Activated CD8-positive, alpha-beta T cell treated with anti-CD3 and anti-CD28 coated beads for 36 hours (primary cell): ENCODE results near the gene CYB5R3. TPM values are rescaled to one million over a fixed set of nuclear protein-coding genes. Genes with fewer than 3 reads are reported as not detected.

Experiments
- ATAC-seq: fragments of 200-7000 bp; cut with Tn5 transposase; one replicate; pipeline ENCODE4 v1.10.0; 2021; ENCODE audit warnings: mild to moderate bottlenecking, moderate library complexity
- CTCF ChIA-PET: fragments of 350-600 bp; sonication (Branson Sonifier 250); formaldehyde crosslinking; loops from one replicate; lab custom pipeline; 2021; ENCODE audit warnings: antibody characterized with exemption; lab: Charles Lee
- POLR2A ChIA-PET: fragments of 350-600 bp; sonication (Branson Sonifier 250); formaldehyde crosslinking; loops from one replicate; lab custom pipeline; 2021; ENCODE audit warnings: antibody characterized with exemption; lab: Charles Lee
- DNase-seq: peaks from one replicate; pipeline ENCODE4 v3.0.0-alpha.2; 2020
- H3K27ac Mint-ChIP-seq: one replicate; pipeline ENCODE4 v1.8.0; 2021; ENCODE audit warnings: mild to moderate bottlenecking, mixed read lengths
- H3K27me3 Mint-ChIP-seq: one replicate; pipeline ENCODE4 v1.8.0; 2021; ENCODE audit warnings: mixed read lengths
- H3K36me3 Mint-ChIP-seq: one replicate; pipeline ENCODE4 v1.8.0; 2021; ENCODE audit warnings: low read depth, mixed read lengths
- H3K4me1 Mint-ChIP-seq: one replicate; pipeline ENCODE4 v1.8.0; 2021; ENCODE audit warnings: low read depth, mixed read lengths
- H3K4me3 Mint-ChIP-seq: one replicate; pipeline ENCODE4 v1.8.0; 2021; ENCODE audit warnings: mild to moderate bottlenecking, moderate library complexity, mixed read lengths
- H3K9me3 Mint-ChIP-seq: one replicate; pipeline ENCODE4 v1.8.0; 2021; ENCODE audit warnings: mixed read lengths
- intact Hi-C: fragments of 100-400 bp; cut with micrococcal nuclease; formaldehyde crosslinking; loops from one replicate; pipeline ENCODE4 v1.10.0; 2022
- total RNA-seq, 2 experiments: library from RNA; stranded (reverse); gene quantifications; one replicate each; pipeline ENCODE4 v1.2.3, GENCODE V29; 2021
- TF ChIP-seq, protein P1 (sequence below): fragments of 200-600 bp; IDR thresholded peaks from one replicate; pipeline ENCODE4 v1.8.0; 2022; ENCODE audit warnings: antibody characterized with exemption, mild to moderate bottlenecking

Gene CYB5R3
- total RNA-seq, 2 experiments from 2014 or later: 64.2 to 64.3 TPM

DNA sequence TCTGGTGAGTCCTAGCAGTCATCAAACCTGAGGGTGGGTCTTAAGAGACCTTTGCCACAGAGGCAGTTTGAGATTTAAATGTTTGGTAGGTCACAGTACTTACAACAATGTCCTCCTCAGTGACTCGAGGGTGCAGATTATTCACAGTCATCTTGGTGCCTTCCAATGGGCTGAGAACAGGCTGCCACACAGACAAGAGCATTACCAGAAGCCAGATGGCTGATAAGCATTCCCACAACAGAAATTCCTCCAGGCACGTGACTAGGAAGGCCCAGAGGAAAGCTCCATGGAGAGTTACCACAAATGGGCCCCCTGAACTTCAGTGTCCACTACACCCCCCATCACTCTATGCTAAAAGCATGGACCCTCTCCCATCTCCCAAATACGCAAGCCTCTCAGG is 53.8 kb downstream of the CYB5R3 start:
- TF ChIP-seq, protein P1, sequence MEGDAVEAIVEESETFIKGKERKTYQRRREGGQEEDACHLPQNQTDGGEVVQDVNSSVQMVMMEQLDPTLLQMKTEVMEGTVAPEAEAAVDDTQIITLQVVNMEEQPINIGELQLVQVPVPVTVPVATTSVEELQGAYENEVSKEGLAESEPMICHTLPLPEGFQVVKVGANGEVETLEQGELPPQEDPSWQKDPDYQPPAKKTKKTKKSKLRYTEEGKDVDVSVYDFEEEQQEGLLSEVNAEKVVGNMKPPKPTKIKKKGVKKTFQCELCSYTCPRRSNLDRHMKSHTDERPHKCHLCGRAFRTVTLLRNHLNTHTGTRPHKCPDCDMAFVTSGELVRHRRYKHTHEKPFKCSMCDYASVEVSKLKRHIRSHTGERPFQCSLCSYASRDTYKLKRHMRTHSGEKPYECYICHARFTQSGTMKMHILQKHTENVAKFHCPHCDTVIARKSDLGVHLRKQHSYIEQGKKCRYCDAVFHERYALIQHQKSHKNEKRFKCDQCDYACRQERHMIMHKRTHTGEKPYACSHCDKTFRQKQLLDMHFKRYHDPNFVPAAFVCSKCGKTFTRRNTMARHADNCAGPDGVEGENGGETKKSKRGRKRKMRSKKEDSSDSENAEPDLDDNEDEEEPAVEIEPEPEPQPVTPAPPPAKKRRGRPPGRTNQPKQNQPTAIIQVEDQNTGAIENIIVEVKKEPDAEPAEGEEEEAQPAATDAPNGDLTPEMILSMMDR: no peak

DNA sequence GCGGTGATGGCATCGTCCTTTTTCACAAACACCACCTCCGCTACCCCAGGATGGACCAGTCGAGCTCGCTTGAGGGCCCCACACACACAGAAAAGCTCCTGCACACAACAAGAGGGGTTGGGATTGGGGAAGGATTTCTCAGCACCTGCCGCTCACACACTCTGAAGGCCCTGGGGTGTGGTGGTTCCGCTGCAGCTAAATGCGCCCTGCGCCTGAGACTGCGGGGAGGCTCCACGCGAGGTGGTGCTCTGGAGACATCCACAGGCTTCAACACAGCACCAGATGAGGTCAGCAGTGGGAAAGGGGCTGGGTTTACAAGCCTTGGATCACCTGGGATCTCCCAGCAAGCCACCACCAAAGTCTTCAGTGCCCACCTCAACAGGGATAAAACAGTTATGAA is 57.2 kb downstream of the CYB5R3 start:
- H3K4me1 Mint-ChIP-seq: no peaks in the 10 kb centered on the region
- CTCF ChIA-PET: no interaction called here
- no peak overlapping the region for H3K27ac Mint-ChIP-seq
- H3K27me3 Mint-ChIP-seq: no peaks in the 10 kb centered on the region
- no peak overlapping the region for H3K4me3 Mint-ChIP-seq
- H3K9me3 Mint-ChIP-seq: no peaks in the 10 kb centered on the region
- TF ChIP-seq, protein P1: no peak
- POLR2A ChIA-PET: interaction anchor here (1.0 kb wide), 1 partner anchor 46 kb away, joined by 4 read pairs; no protein-coding TSS in a partner anchor
- DNase-seq (no peak), ATAC-seq (no peak)
- intact Hi-C loops: no loop called here
- peaks cover 31% of the 10 kb centered on the region for H3K36me3 Mint-ChIP-seq

More for the DNA sequence above, 53.8 kb downstream of the CYB5R3 start:
- H3K9me3 Mint-ChIP-seq: no peaks in the 10 kb centered on the region
- intact Hi-C loops: no loop called here
- no peak overlapping the region for H3K27ac Mint-ChIP-seq
- ChIA-PET CTCF (interaction anchor here (1.3 kb wide), 1 partner anchor 12 kb away, joined by 3 read pairs; no protein-coding TSS in a partner anchor), POLR2A (interaction anchor here (0.7 to 10.1 kb wide), 6 partner anchors 10 to 25 kb away, joined by 3 to 69 read pairs (median 4); partner anchors contain the start of gene POLDIP3)
- peaks cover 43% of the 10 kb centered on the region for H3K36me3 Mint-ChIP-seq
- no peaks in the 10 kb centered on the region for H3K27me3 Mint-ChIP-seq
- no peak for DNase-seq
- no peaks in the 10 kb centered on the region for H3K4me1 Mint-ChIP-seq
- no peak for ATAC-seq
- no peak overlapping the region for H3K4me3 Mint-ChIP-seq

DNA sequence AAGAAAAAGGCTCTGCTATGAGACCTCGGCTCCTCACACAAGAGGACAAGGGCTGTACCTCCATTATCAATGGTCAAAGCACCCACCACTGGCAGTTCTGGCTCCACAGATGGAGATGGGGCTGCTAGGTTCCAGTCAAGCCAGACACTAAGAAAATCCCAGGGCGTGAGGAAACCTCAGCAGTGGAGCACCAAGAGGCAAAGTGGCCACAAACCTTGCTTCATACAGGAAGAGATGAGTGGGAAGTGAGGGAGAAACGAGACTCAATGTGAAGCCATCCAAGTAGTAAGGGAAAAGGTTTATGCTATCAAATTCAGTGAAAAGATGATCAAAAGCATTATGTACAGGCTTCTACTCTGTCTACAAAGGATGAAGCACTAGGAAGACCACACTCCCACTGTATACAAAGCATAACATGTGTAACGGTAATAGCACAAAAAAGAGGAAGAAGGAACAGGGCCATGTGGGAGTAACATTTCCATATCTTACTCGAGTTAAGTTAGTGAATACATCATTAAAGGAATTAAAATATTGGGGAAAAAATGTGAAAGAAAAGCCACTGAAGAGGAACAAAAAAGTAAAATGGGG is 61.5 kb downstream of the CYB5R3 start:
- peaks cover 27% of the 10 kb centered on the region for H3K36me3 Mint-ChIP-seq

DNA sequence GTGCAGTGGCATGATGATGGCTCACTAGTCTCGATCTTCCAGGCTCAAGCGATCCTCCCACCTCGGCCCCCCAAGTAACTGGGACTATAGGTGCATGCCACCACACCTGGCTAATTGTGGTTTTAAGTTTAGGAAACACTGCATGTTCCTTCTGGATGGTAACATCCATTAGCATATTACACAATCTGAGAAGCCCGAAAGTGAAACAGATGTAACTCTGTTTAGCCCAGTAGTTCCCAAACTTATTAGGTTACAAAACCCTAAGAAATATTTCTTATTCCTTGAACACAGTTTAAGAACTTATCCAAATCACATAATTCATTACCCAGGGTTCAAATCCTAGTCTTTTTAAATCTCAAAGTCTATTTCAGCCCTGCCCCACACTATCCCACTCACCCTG is 62.8 kb downstream of the CYB5R3 start:
- ATAC-seq (no peak), DNase-seq (no peak)
- CTCF ChIA-PET: no interaction called here
- POLR2A ChIA-PET: interaction anchor here (1.6 to 7.1 kb wide), 3 partner anchors 9 to 26 kb away, joined by 6 to 102 read pairs (median 6); partner anchors contain the start of gene POLDIP3
- H3K27ac Mint-ChIP-seq: peak overlapping the region; percentile 17
- H3K36me3 Mint-ChIP-seq: peaks cover 30% of the 10 kb centered on the region
- TF ChIP-seq, protein P1: no peak
- peaks cover 6% of the 10 kb centered on the region for H3K4me1 Mint-ChIP-seq
- H3K4me3 Mint-ChIP-seq: no peak overlapping the region
- intact Hi-C loops: no loop called here
- H3K9me3 Mint-ChIP-seq: no peaks in the 10 kb centered on the region
- no peaks in the 10 kb centered on the region for H3K27me3 Mint-ChIP-seq

More for the DNA sequence above, 61.5 kb downstream of the CYB5R3 start:
- H3K4me3 Mint-ChIP-seq: no peak overlapping the region
- ChIA-PET CTCF (no interaction called here), POLR2A (interaction anchor here (0.7 to 1.7 kb wide), 3 partner anchors 16 to 27 kb away, joined by 3 to 6 read pairs (median 4); partner anchors contain the start of gene POLDIP3)
- no peaks in the 10 kb centered on the region for H3K9me3 Mint-ChIP-seq
- no peak for DNase-seq
- H3K4me1 Mint-ChIP-seq: no peaks in the 10 kb centered on the region
- no peak overlapping the region for H3K27ac Mint-ChIP-seq
- TF ChIP-seq, protein P1: no peak
- ATAC-seq: no peak
- H3K27me3 Mint-ChIP-seq: no peaks in the 10 kb centered on the region
- intact Hi-C loops: no loop called here

DNA sequence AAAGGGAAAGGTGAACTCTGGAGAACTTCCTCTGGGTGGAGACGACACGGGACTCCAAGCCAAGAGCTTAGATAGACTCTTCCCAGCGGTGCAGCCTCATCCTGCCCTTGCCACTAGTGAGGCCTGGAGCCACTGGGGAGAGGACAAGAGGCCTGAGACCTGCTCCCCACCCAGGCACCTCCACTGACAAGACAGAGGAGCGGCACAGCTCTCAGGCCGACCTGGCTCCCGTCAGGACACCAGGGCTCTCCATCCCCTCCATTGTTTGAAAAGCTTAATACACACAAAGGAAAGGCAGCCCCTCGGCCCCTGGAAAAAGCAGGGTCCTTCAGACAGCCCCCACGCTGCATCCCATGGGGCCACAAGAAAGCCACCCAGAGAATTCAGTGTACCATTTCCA is 64.1 kb downstream of the CYB5R3 start:
- CTCF ChIA-PET: interaction anchor here (2.0 kb wide), 1 partner anchor 24 kb away, joined by 10 read pairs; no protein-coding TSS in a partner anchor
- Mint-ChIP-seq H3K4me1 (peaks cover 7% of the 10 kb centered on the region), H3K9me3 (no peaks in the 10 kb centered on the region), H3K36me3 (peaks cover 36% of the 10 kb centered on the region), H3K4me3 (no peak overlapping the region), H3K27me3 (no peaks in the 10 kb centered on the region), H3K27ac (no peak overlapping the region)
- ATAC-seq: no peak
- intact Hi-C loops: no loop called here
- no peak for DNase-seq
- TF ChIP-seq, protein P1: no peak
- POLR2A ChIA-PET: interaction anchor here (0.7 to 7.1 kb wide), 6 partner anchors 10 to 28 kb away, joined by 3 to 102 read pairs (median 5); partner anchors contain the start of gene POLDIP3
